ENCODE measurements around the gene RBP2.

RBP2 gene

GRCh38 chr3:139482206-139482605, 5.9 kb upstream of the RBP2 start:
- DNase-seq = no peak
- H3K4me2 ChIP-seq (ENCODE audit: low read depth, low read length) = no peak overlapping the region
- H3K9me3 ChIP-seq (replicated peaks; ENCODE audit: insufficient read depth, low read length) = no peaks in the 10 kb centered on the region
- H3K9ac ChIP-seq (ENCODE audit: low read length) = no peak overlapping the region
- H3K4me1 ChIP-seq (ENCODE audit: low read length) = no peaks in the 10 kb centered on the region
- no peaks in the 10 kb centered on the region for H3K9me2 ChIP-seq (replicated peaks; ENCODE audit: insufficient read depth, low read length)
- no peak overlapping the region for H3K27ac ChIP-seq (ENCODE audit: low read length)
- no peaks in the 10 kb centered on the region for H3K27me3 ChIP-seq (replicated peaks; ENCODE audit: insufficient read depth, low read length)
- no peak for TF ChIP-seq EZH2 (optimal IDR thresholded peaks at IDR 0.05; ENCODE audit: low read depth, low read length)
- no peak for TF ChIP-seq EZH2phosphoT487 (IDR thresholded peaks at IDR 0.05; ENCODE audit: low read length)
- TF ChIP-seq CTCF (IDR thresholded peaks at IDR 0.05; ENCODE audit: low read length) = no peak
- H4K20me1 ChIP-seq (ENCODE audit: insufficient read depth, low read length) = no peaks in the 10 kb centered on the region
- no peaks in the 10 kb centered on the region for H3K79me2 ChIP-seq (ENCODE audit: low read length)
- no peaks in the 10 kb centered on the region for H3F3A ChIP-seq (ENCODE audit: insufficient read depth, low read length)
- H2AFZ ChIP-seq (ENCODE audit: low read length) = no peak overlapping the region
- H3K4me3 ChIP-seq (ENCODE audit: low read length) = no peak overlapping the region
- no peaks in the 10 kb centered on the region for H3K36me3 ChIP-seq (replicated peaks; ENCODE audit: insufficient read depth, low read length)

DNA sequence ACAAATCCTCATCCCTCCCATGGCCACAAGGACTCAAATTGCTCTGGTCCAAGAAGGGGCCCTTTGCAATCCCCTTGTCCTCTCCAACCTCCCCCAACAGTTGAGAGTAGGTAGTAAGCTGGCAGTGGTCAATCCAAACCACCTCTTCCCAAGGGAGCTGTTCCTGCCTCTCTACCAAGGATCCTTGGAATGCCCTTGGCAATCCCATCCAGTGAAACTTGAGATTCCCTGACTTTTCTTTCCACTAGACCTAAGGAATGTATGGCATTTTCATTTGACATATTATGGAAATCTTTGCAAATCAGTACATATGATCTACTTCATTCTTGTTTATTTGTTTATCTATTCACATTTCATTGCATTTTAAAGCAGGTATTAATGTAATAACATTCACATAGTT, 4.8 kb upstream of the RBP2 start:
- Histone ChIP-seq H2AFZ (ENCODE audit: low read length) (no peak overlapping the region), H3F3A (ENCODE audit: insufficient read depth, low read length) (no peaks in the 10 kb centered on the region), H3K9me3 (replicated peaks; ENCODE audit: insufficient read depth, low read length) (no peaks in the 10 kb centered on the region), H4K20me1 (ENCODE audit: insufficient read depth, low read length) (no peaks in the 10 kb centered on the region), H3K9me2 (replicated peaks; ENCODE audit: insufficient read depth, low read length) (no peaks in the 10 kb centered on the region), H3K36me3 (replicated peaks; ENCODE audit: insufficient read depth, low read length) (no peaks in the 10 kb centered on the region), H3K9ac (ENCODE audit: low read length) (no peak overlapping the region), H3K4me2 (ENCODE audit: low read depth, low read length) (no peak overlapping the region), H3K27ac (ENCODE audit: low read length) (no peak overlapping the region), H3K79me2 (ENCODE audit: low read length) (no peaks in the 10 kb centered on the region), H3K4me1 (ENCODE audit: low read length) (no peaks in the 10 kb centered on the region), H3K27me3 (replicated peaks; ENCODE audit: insufficient read depth, low read length) (no peaks in the 10 kb centered on the region), H3K4me3 (ENCODE audit: low read length) (no peak overlapping the region)
- no peak for DNase-seq
- TF ChIP-seq CTCF (IDR thresholded peaks at IDR 0.05; ENCODE audit: low read length) = no peak
- no peak for TF ChIP-seq EZH2 (optimal IDR thresholded peaks at IDR 0.05; ENCODE audit: low read depth, low read length)
- no peak for TF ChIP-seq EZH2phosphoT487 (IDR thresholded peaks at IDR 0.05; ENCODE audit: low read length)

DNA sequence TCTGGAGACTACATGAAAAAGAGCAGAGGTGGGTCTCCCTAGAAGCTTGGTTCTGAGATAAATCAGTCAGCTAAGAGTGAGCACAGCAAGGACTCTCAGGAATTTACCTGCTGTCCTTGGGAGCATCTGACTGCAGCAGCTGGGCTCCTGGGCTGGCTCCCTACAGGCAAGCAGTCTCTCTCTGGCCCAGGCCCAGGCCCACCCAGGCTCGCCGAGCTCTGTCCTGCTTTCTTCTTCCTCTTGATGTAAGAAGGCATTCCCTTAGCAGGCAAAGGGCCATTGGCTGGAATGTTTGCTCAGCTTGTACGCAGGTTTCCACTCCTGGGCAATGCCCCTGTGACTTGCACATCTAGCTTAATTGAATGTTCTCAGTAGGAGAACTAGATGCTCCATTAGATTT, 4.3 kb upstream of the RBP2 start:
- DNase-seq = no peak
- H2AFZ ChIP-seq (ENCODE audit: low read length) = no peak overlapping the region
- no peaks in the 10 kb centered on the region for H3K9me2 ChIP-seq (replicated peaks; ENCODE audit: insufficient read depth, low read length)
- no peaks in the 10 kb centered on the region for H3K27me3 ChIP-seq (replicated peaks; ENCODE audit: insufficient read depth, low read length)
- H3K36me3 ChIP-seq (replicated peaks; ENCODE audit: insufficient read depth, low read length) = no peaks in the 10 kb centered on the region
- no peak overlapping the region for H3K9ac ChIP-seq (ENCODE audit: low read length)
- H3F3A ChIP-seq (ENCODE audit: insufficient read depth, low read length) = no peaks in the 10 kb centered on the region
- no peak overlapping the region for H3K27ac ChIP-seq (ENCODE audit: low read length)
- H3K4me2 ChIP-seq (ENCODE audit: low read depth, low read length) = no peak overlapping the region
- H3K4me3 ChIP-seq (ENCODE audit: low read length) = no peak overlapping the region
- no peaks in the 10 kb centered on the region for H3K4me1 ChIP-seq (ENCODE audit: low read length)
- no peaks in the 10 kb centered on the region for H4K20me1 ChIP-seq (ENCODE audit: insufficient read depth, low read length)
- H3K9me3 ChIP-seq (replicated peaks; ENCODE audit: insufficient read depth, low read length) = no peaks in the 10 kb centered on the region
- TF ChIP-seq EZH2 (optimal IDR thresholded peaks at IDR 0.05; ENCODE audit: low read depth, low read length) = no peak
- TF ChIP-seq CTCF (IDR thresholded peaks at IDR 0.05; ENCODE audit: low read length) = no peak
- no peak for TF ChIP-seq EZH2phosphoT487 (IDR thresholded peaks at IDR 0.05; ENCODE audit: low read length)
- no peaks in the 10 kb centered on the region for H3K79me2 ChIP-seq (ENCODE audit: low read length)

Measured in MM.1S (cell line).